Keratinocyte (primary cell): Measurements from ENCODE around the gene MEF2B. TPM values are rescaled to one million over a fixed set of nuclear protein-coding genes. Genes with fewer than 3 reads are reported as not detected.

Experiments used
- DNase-seq: peaks from one replicate; pipeline ENCODE4 v3.0.0-alpha.2; 2011; ENCODE audit warnings: low read depth, missing footprints, low spot score
- FAIRE-seq: peaks from 2 replicates; lab custom pipeline; 2011; peaks lifted over from hg19 to GRCh38; lab: Jason Lieb, UNC
- H2AFZ ChIP-seq: 2 replicates; pipeline ENCODE4 v1.6.0; 2012; ENCODE audit warnings: low read length, control low read depth, inconsistent platforms; ENCODE audit not compliant: control insufficient read depth
- H3K27ac ChIP-seq: 2 replicates; pipeline ENCODE4 v1.5.1; 2011; ENCODE audit warnings: low read length; ENCODE audit not compliant: control insufficient read depth, insufficient read depth
- H3K27me3 ChIP-seq: 3 replicates; pipeline ENCODE4 v1.6.0; 2011; ENCODE audit warnings: low read length; ENCODE audit not compliant: control insufficient read depth, insufficient read depth; ENCODE audit errors: extremely low read depth
- H3K36me3 ChIP-seq, 2 experiments: 2 replicates in 1 of 2; 3 replicates in 1 of 2; pipeline ENCODE4 v1.5.1; 2011; ENCODE audit warnings: low read length in 2 of 2, mild to moderate bottlenecking in 1 of 2; ENCODE audit not compliant: control insufficient read depth in 2 of 2, insufficient read depth in 2 of 2; ENCODE audit errors: extremely low read depth in 1 of 2
- H3K4me1 ChIP-seq: 3 replicates; pipeline ENCODE4 v1.5.1; 2011; ENCODE audit warnings: low read length; ENCODE audit not compliant: control insufficient read depth, insufficient read depth; ENCODE audit errors: extremely low read depth
- H3K4me2 ChIP-seq: 3 replicates; pipeline ENCODE4 v1.6.0; 2011; ENCODE audit warnings: low read depth, low read length; ENCODE audit not compliant: control insufficient read depth, insufficient read depth; ENCODE audit errors: extremely low read depth
- H3K4me3 ChIP-seq, 3 experiments: fragments of 200-600 bp in 1 of 3; sonication (generic) in 1 of 3; 2 replicates in 2 of 3; 3 replicates in 1 of 3; pipeline ENCODE4 v1.5.1; 2011 to 2016; ENCODE audit warnings: low read length in 3 of 3, mild to moderate bottlenecking in 3 of 3, control low read depth in 2 of 3, inconsistent platforms in 1 of 3, low read depth in 1 of 3, mixed read lengths in 1 of 3, mixed run types in 1 of 3, moderate library complexity in 1 of 3; ENCODE audit not compliant: control insufficient read depth in 2 of 3, insufficient read depth in 2 of 3; ENCODE audit errors: extremely low read depth in 1 of 3
- H3K79me2 ChIP-seq: 2 replicates; pipeline ENCODE4 v1.6.0; 2012; ENCODE audit warnings: low read length; ENCODE audit not compliant: control insufficient read depth, insufficient read depth
- H3K9ac ChIP-seq: 3 replicates; pipeline ENCODE4 v1.6.0; 2011; ENCODE audit warnings: low read length; ENCODE audit not compliant: control insufficient read depth, insufficient read depth; ENCODE audit errors: extremely low read depth
- H3K9me1 ChIP-seq: 3 replicates; pipeline ENCODE4 v1.6.0; 2011; ENCODE audit warnings: low read length; ENCODE audit not compliant: control insufficient read depth, insufficient read depth; ENCODE audit errors: extremely low read depth
- H3K9me3 ChIP-seq: 2 replicates; pipeline ENCODE4 v1.5.1; 2012; ENCODE audit warnings: low read depth, low read length; ENCODE audit not compliant: control insufficient read depth
- H4K20me1 ChIP-seq: 3 replicates; pipeline ENCODE4 v1.6.0; 2011; ENCODE audit warnings: low read length; ENCODE audit not compliant: control insufficient read depth, insufficient read depth; ENCODE audit errors: extremely low read depth
- CTCF ChIP-seq, 3 experiments: IDR thresholded peaks in 1 of 3; conservative IDR thresholded peaks in 1 of 3; optimal IDR thresholded peaks in 1 of 3; 2 replicates in 2 of 3; 3 replicates in 1 of 3; pipeline versions ENCODE3 to v1.5.1; 2011; ENCODE audit warnings: low read length in 3 of 3, mild to moderate bottlenecking in 3 of 3, moderate library complexity in 2 of 3, control low read depth in 1 of 3, inconsistent platforms in 1 of 3; ENCODE audit not compliant: insufficient read depth in 2 of 3; ENCODE audit errors: extremely low read depth in 1 of 3
- EZH2 ChIP-seq: IDR thresholded peaks from one replicate; pipeline ENCODE4 v1.6.1; 2012; ENCODE audit warnings: inconsistent platforms, mild to moderate bottlenecking, low read length, moderate library complexity
- dilution Hi-C: fragments of 300-500 bp; cut with MboI; formaldehyde crosslinking; loops from one replicate; pipeline ENCODE4 v1.7.0; 2020; ENCODE audit warnings: low sequenced_read_pairs; ENCODE audit not compliant: extremely low pct_ligation_motif_present
- polyA plus RNA-seq, 5 experiments: library from polyadenylated mRNA; depleted of rRNA in 3 of 5; stranded (reverse) in 3 of 5; stranded (forward) in 1 of 5; unstranded in 1 of 5; fragments of >200 nt; gene quantifications; 1 replicate in 1 of 5; 2 replicates in 3 of 5; 3 replicates in 1 of 5; pipeline versions ENCODE4 v1.2.1 to v1.2.3, GENCODE V29; 2011 to 2012; ENCODE audit warnings: missing spikeins in 2 of 5, low read depth in 1 of 5, low replicate concordance in 1 of 5

The MEF2B gene
- polyA plus RNA-seq, 1 donor (not counting 4 experiments of a cell fraction or from before 2014, with no cell fraction given) = 0.05 TPM

- no peaks in the 10 kb centered on the region for H4K20me1 ChIP-seq
- FAIRE-seq (no peak), DNase-seq (no peak)
- H3K4me2 ChIP-seq = no peak overlapping the region
- H3K79me2 ChIP-seq = peaks cover 29% of the 10 kb centered on the region
- no peaks in the 10 kb centered on the region for H3K9me1 ChIP-seq
- H3K36me3 ChIP-seq = peaks cover 0 to 21% of the 10 kb centered on the region in 2 experiments
- H3K4me1 ChIP-seq = peaks cover 6% of the 10 kb centered on the region
- no peak overlapping the region for H2AFZ ChIP-seq
- dilution Hi-C loops = no loop called here
- TF ChIP-seq CTCF (optimal IDR thresholded peaks at IDR 0.05 in 1 of 3, IDR thresholded peaks at IDR 0.05 in 1 of 3, conservative IDR thresholded peaks at IDR 0.05 in 1 of 3; ENCODE audit: extremely low read depth in 1 of 3, insufficient read depth in 2 of 3, low read length in 3 of 3) (peak; percentile 66 to 85 (median 77)), EZH2 (no peak)
- H3K9me3 ChIP-seq = no peaks in the 10 kb centered on the region
- no peak overlapping the region for H3K4me3 ChIP-seq
- H3K27me3 ChIP-seq = no peaks in the 10 kb centered on the region
- no peak overlapping the region for H3K27ac ChIP-seq
- no peak overlapping the region for H3K9ac ChIP-seq
These were observed 16.0 kb upstream of the MEF2B start for GRCh38 chr19:19185853-19186740.

GRCh38 chr19:19181488-19181998, 11.5 kb upstream of the MEF2B start:
- Histone ChIP-seq H3K27ac (no peak overlapping the region), H2AFZ (no peak overlapping the region), H3K27me3 (no peaks in the 10 kb centered on the region), H3K9me1 (no peaks in the 10 kb centered on the region), H3K79me2 (peaks cover 5% of the 10 kb centered on the region), H4K20me1 (no peaks in the 10 kb centered on the region), H3K4me2 (no peak overlapping the region), H3K4me1 (no peaks in the 10 kb centered on the region), H3K9me3 (no peaks in the 10 kb centered on the region), H3K36me3 (peaks cover 4 to 26% of the 10 kb centered on the region in 2 experiments), H3K9ac (no peak overlapping the region), H3K4me3 (no peak overlapping the region)
- DNase-seq (no peak), FAIRE-seq (no peak)
- dilution Hi-C loops = no loop called here
- no peak for TF ChIP-seq EZH2
- no peak for TF ChIP-seq CTCF (optimal IDR thresholded peaks at IDR 0.05 in 1 of 3, IDR thresholded peaks at IDR 0.05 in 1 of 3, conservative IDR thresholded peaks at IDR 0.05 in 1 of 3; ENCODE audit: extremely low read depth in 1 of 3, insufficient read depth in 2 of 3, low read length in 3 of 3)
